ENCODE data around the gene USP20. TPM values are rescaled to one million over a fixed set of nuclear protein-coding genes. Genes with fewer than 3 reads are reported as not detected.

USP20 gene
- total and polyA plus RNA-seq, 2 donors (not counting 3 experiments of a cell fraction or from before 2014, with no cell fraction given) = 13.4 to 25.9 TPM

DNA sequence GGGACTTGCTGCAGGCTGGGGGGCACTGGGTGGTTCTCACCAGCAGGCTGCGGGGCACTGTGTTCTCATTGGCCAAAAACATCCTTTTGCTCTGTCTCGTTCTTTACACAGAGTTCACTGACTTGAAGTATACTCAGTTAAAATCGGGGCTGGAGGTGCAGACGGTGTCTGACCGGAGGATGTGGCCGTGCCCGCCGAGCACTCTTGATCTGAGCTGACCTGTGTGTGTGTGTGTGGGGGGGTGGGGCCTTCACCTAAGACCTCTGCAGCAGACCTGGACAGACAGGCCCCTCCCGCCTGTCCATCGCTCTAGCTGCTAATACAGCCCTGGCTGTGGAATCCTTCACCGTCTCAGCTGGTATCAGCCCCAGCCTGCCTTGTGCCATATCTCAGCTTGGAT lies 25.1 kb upstream of the USP20 start:
- no peaks in the 10 kb centered on the region for H3K27me3 ChIP-seq (ENCODE audit: control insufficient read depth in 2 of 2, insufficient read depth in 2 of 2, low read length in 2 of 2)
- H3K9me1 ChIP-seq (replicated peaks; ENCODE audit: control insufficient read depth, extremely low read depth, insufficient read depth, low read length) = no peaks in the 10 kb centered on the region
- FAIRE-seq (no peak), DNase-seq (ENCODE audit: low read depth, low spot score) (no peak)
- no peaks in the 10 kb centered on the region for H3K9me3 ChIP-seq (replicated peaks; ENCODE audit: control insufficient read depth, insufficient read depth, low read length)
- dilution Hi-C loops (cut with MboI; ENCODE audit: extremely low pct_ligation_motif_present, low sequenced_read_pairs) = no loop called here
- H3K9ac ChIP-seq (replicated peaks; ENCODE audit: extremely low read depth, insufficient read depth, low read length) = no peak overlapping the region
- H3K36me3 ChIP-seq (ENCODE audit: control insufficient read depth in 2 of 2, extremely low read depth in 1 of 2, insufficient read depth in 2 of 2, low read length in 2 of 2) = peaks cover 2 to 8% of the 10 kb centered on the region in 2 experiments
- H3K27ac ChIP-seq (ENCODE audit: insufficient read depth, low read depth, low read length) = no peak overlapping the region
- BruUV-seq (replicated peaks) = no TSS peak
- intact Hi-C loops (cut with micrococcal nuclease) = no loop called here
- no peak overlapping the region for H3K4me2 ChIP-seq (ENCODE audit: insufficient read depth, low read length)
- TF ChIP-seq FOS (IDR thresholded peaks at IDR 0.05; ENCODE audit: borderline replicate concordance, insufficient read depth, low read length) (no peak), GATA2 (IDR thresholded peaks at IDR 0.05; ENCODE audit: insufficient read depth, insufficient read length, low read depth, low read length) (no peak), POLR2AphosphoS5 (IDR thresholded peaks at IDR 0.05; ENCODE audit: insufficient read depth, low read depth, low read length) (no peak), POLR2A (IDR thresholded peaks at IDR 0.05; ENCODE audit: low read depth, low read length) (no peak), JUN (IDR thresholded peaks at IDR 0.05; ENCODE audit: borderline replicate concordance, insufficient read depth, insufficient read length, low read depth) (no peak), EZH2 (IDR thresholded peaks at IDR 0.05; ENCODE audit: borderline replicate concordance, low read depth, low read length, severe bottlenecking) (no peak), MYC (IDR thresholded peaks at IDR 0.05; ENCODE audit: low read depth, low read length) (no peak)
- TF ChIP-seq, protein P1, sequence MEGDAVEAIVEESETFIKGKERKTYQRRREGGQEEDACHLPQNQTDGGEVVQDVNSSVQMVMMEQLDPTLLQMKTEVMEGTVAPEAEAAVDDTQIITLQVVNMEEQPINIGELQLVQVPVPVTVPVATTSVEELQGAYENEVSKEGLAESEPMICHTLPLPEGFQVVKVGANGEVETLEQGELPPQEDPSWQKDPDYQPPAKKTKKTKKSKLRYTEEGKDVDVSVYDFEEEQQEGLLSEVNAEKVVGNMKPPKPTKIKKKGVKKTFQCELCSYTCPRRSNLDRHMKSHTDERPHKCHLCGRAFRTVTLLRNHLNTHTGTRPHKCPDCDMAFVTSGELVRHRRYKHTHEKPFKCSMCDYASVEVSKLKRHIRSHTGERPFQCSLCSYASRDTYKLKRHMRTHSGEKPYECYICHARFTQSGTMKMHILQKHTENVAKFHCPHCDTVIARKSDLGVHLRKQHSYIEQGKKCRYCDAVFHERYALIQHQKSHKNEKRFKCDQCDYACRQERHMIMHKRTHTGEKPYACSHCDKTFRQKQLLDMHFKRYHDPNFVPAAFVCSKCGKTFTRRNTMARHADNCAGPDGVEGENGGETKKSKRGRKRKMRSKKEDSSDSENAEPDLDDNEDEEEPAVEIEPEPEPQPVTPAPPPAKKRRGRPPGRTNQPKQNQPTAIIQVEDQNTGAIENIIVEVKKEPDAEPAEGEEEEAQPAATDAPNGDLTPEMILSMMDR (IDR thresholded peaks at IDR 0.05; ENCODE audit: extremely low read depth in 1 of 2, insufficient read depth in 1 of 2, low read depth in 1 of 2, low read length in 2 of 2) = no peak
- TF ChIP-seq, protein P2, sequence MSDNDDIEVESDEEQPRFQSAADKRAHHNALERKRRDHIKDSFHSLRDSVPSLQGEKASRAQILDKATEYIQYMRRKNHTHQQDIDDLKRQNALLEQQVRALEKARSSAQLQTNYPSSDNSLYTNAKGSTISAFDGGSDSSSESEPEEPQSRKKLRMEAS (IDR thresholded peaks at IDR 0.05; ENCODE audit: insufficient read depth, insufficient read length) = no peak
- H3K4me1 ChIP-seq (ENCODE audit: control insufficient read depth, extremely low read depth, insufficient read depth, low read length) = peaks cover 3% of the 10 kb centered on the region
- CTCF ChIA-PET = interaction anchor here (1.4 kb wide), 1 partner anchor 29 kb away, joined by 3 read pairs; no protein-coding TSS in a partner anchor
- H2AFZ ChIP-seq (ENCODE audit: low read depth, low read length) = no peak overlapping the region
- H3K4me3 ChIP-seq (replicated peaks in 1 of 3; ENCODE audit: insufficient read depth in 1 of 3, low read depth in 1 of 3, low read length in 3 of 3) = no peak overlapping the region
- POLR2A ChIA-PET = no interaction called here
- H3K79me2 ChIP-seq (ENCODE audit: control insufficient read depth, insufficient read depth, low read length) = peaks cover 2% of the 10 kb centered on the region
- no peaks in the 10 kb centered on the region for H4K20me1 ChIP-seq (replicated peaks; ENCODE audit: control insufficient read depth, extremely low read depth, insufficient read depth, low read length)
